GM06990 (cell line): ENCODE measurements around the gene SLC7A1.

ENCODE experiments used
- DNase-seq: peaks from one replicate; pipeline ENCODE4 v3.0.0-alpha.2; 2011; ENCODE audit not compliant: insufficient read length; ENCODE audit errors: extremely low read depth
- H3K27me3 ChIP-seq: replicated peaks from 2 replicates; pipeline ENCODE4 v1.6.0; 2011; ENCODE audit warnings: low read length; ENCODE audit not compliant: control insufficient read depth, insufficient read depth
- H3K36me3 ChIP-seq: 2 replicates; pipeline ENCODE4 v1.5.1; 2011; ENCODE audit warnings: low read length; ENCODE audit not compliant: control insufficient read depth, insufficient read depth
- H3K4me3 ChIP-seq: replicated peaks from 2 replicates; pipeline ENCODE4 v1.5.1; 2011; ENCODE audit warnings: low read depth, mild to moderate bottlenecking, control low read depth, low read length
- TF ChIP-seq, protein P1 (sequence below): IDR thresholded peaks from 2 replicates; pipeline ENCODE4 v1.5.1; 2011; ENCODE audit warnings: low read length, control low read depth, mild to moderate bottlenecking, inconsistent platforms; ENCODE audit not compliant: insufficient read depth, poor library complexity, severe bottlenecking

Gene SLC7A1

DNA sequence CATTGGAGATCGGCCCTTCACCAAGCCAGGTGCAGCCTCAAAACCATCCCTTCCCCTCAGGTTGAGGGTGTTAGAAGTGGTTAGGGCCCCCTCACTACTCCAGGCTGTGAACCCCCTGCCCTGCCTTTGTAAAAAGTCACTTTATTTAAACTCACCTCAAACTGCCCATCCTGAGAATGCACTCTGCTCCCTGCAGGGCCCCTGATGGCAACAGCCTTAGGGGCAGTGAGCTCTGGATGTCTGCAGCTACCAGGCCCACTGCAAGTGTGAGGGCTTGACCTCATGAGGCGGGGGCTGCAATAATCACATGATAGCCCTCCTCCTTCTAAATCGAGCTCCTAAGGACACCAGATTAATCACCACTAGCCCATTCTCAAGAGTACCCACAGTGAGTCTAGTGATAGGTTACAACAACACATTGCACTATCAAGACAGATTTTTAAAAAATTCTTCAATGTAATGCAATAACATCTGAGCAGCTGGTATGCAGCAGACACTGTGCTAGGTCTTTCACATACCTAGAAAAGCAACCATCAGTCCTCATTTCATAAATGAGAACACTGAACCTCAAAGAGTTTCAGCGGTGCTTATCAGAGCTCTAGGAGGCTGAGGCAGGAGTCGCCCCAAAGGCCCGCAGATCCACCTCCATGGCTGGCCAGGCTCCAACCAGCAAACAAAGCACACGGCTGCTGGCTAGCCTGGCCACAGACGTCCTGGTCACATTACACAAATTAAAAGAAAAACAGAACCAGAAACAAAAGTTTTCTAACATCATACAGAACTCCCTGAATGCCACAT, 26.0 kb downstream of the SLC7A1 start:
- Histone ChIP-seq H3K27me3 (no peaks in the 10 kb centered on the region), H3K36me3 (peaks cover 2% of the 10 kb centered on the region), H3K4me3 (no peak overlapping the region)
- TF ChIP-seq, protein P1, sequence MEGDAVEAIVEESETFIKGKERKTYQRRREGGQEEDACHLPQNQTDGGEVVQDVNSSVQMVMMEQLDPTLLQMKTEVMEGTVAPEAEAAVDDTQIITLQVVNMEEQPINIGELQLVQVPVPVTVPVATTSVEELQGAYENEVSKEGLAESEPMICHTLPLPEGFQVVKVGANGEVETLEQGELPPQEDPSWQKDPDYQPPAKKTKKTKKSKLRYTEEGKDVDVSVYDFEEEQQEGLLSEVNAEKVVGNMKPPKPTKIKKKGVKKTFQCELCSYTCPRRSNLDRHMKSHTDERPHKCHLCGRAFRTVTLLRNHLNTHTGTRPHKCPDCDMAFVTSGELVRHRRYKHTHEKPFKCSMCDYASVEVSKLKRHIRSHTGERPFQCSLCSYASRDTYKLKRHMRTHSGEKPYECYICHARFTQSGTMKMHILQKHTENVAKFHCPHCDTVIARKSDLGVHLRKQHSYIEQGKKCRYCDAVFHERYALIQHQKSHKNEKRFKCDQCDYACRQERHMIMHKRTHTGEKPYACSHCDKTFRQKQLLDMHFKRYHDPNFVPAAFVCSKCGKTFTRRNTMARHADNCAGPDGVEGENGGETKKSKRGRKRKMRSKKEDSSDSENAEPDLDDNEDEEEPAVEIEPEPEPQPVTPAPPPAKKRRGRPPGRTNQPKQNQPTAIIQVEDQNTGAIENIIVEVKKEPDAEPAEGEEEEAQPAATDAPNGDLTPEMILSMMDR = no peak
- DNase-seq = no peak

DNA sequence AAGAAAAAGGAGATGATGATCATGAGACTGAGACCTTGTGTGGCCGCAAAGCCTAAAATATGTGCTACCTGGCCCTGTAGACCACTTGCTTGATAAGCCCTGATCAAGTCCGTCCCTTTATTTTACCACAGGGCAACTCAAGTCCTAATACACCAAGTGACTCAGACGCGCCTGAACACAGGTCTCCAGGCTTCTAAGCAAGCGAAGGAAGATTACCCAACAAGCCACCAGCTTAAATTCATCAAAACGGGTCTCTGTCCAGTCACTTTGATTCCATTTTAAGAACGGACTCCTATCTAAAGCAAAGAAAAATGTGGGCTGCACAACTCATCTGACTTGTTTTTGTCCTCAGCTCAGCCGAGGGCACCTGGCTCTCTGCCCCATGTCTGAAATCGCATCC, 26.8 kb downstream of the SLC7A1 start:
- TF ChIP-seq, protein P1 = no peak

DNA sequence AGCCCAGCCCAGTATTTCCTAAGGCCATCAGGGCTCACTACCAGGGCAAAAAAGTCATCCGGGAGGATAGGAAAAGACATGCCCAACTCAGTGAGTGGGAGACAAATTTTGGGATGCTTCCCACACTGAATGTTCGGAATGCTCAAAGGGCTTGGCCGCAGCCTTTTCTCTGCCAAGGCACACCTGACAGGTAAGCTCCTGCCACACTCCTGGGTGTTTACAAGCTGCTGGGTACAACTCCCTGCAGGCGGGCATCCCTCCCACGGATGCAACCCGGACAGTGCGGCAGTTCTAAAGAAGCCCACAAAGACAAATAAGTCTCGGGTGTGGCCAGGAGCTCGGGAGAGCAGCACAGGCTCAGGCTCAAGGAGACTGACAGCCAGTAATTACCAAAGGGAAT, 28.1 kb downstream of the SLC7A1 start:
- DNase-seq = no peak
- TF ChIP-seq, protein P1 = no peak

More for the DNA sequence above, 26.8 kb downstream of the SLC7A1 start:
- no peak for DNase-seq
- peaks cover 2% of the 10 kb centered on the region for H3K36me3 ChIP-seq
- no peak overlapping the region for H3K4me3 ChIP-seq
- no peaks in the 10 kb centered on the region for H3K27me3 ChIP-seq

DNA sequence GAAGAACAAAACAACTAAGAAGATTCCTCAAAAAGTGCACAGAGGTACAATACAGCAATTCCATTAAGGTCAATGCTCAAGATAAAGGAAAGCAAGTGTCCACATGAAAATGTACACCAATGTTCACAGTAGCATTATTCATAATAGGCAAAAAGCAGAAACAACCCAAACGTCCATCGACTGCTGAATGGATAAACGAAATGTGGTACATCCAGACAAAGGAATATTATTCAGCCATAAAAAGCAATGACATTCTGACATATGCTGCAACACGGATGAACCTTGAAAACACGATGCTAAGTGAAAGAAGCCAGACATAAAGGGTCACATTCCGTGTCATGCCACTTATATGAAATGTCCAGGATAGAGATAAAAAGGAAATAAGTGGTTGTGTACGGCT, 29.3 kb downstream of the SLC7A1 start:
- Histone ChIP-seq H3K4me3 (no peak overlapping the region), H3K27me3 (no peaks in the 10 kb centered on the region), H3K36me3 (peaks cover 2% of the 10 kb centered on the region)
- DNase-seq = no peak
- TF ChIP-seq, protein P1 = no peak

More for the DNA sequence above, 28.1 kb downstream of the SLC7A1 start:
- H3K4me3 ChIP-seq = no peak overlapping the region
- no peaks in the 10 kb centered on the region for H3K27me3 ChIP-seq
- peaks cover 2% of the 10 kb centered on the region for H3K36me3 ChIP-seq

DNA sequence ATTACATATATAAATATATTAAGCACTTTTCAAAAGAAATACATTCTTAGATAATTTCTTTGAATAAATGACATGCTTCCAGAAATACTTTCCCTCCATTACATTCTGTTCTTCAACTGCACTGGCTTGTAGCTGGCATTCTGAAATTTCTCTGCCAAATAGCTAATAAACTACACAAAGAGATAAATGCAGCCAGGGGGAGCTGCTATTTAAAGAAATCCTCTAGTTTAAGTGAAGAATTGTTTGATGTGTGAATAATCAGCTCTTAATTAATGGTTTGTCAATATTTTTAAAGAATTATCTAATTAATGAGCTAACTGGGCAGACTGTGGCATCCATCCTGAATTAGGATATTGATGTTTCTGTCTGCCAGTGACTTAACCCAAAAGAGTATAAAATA, 30.7 kb downstream of the SLC7A1 start:
- H3K4me3 ChIP-seq = no peak overlapping the region
- no peak for DNase-seq
- peaks cover 2% of the 10 kb centered on the region for H3K36me3 ChIP-seq
- H3K27me3 ChIP-seq = no peaks in the 10 kb centered on the region
- TF ChIP-seq, protein P1 = no peak
